SJCRH30 (cell line): ENCODE results near the gene ARCN1. TPM values are rescaled to one million over a fixed set of nuclear protein-coding genes. Genes with fewer than 3 reads are reported as not detected.

Source experiments
- DNase-seq, 2 experiments: peaks; one replicate each; pipeline ENCODE4 v3.0.0-alpha.2; 2015 to 2020
- H3K27ac ChIP-seq: fragments of 250-450 bp; sonication (Bioruptor Pico); 2 replicates; pipeline ENCODE4 v1.5.1; 2020; ENCODE audit warnings: mild to moderate bottlenecking, moderate library complexity
- H3K27me3 ChIP-seq: fragments of 250-450 bp; sonication (Bioruptor Pico); 2 replicates; pipeline ENCODE4 v1.5.1; 2020; ENCODE audit warnings: mild to moderate bottlenecking, moderate library complexity
- H3K36me3 ChIP-seq: fragments of 250-450 bp; sonication (Bioruptor Pico); 2 replicates; pipeline ENCODE4 v1.5.1; 2020; ENCODE audit warnings: mild to moderate bottlenecking, moderate library complexity
- H3K4me1 ChIP-seq: fragments of 250-450 bp; sonication (Bioruptor Pico); 2 replicates; pipeline ENCODE4 v1.5.1; 2020; ENCODE audit warnings: mild to moderate bottlenecking, moderate library complexity
- H3K4me3 ChIP-seq: fragments of 250-450 bp; sonication (Bioruptor Pico); 2 replicates; pipeline ENCODE4 v1.5.1; 2020; ENCODE audit warnings: mild to moderate bottlenecking, moderate library complexity
- H3K9me3 ChIP-seq: fragments of 250-450 bp; sonication (Bioruptor Pico); replicated peaks from 2 replicates; pipeline ENCODE4 v1.5.1; 2020; ENCODE audit warnings: mild to moderate bottlenecking, moderate library complexity
- total RNA-seq: library from RNA; depleted of rRNA; stranded (reverse); fragments of >200 nt; shearing (Covaris generic); gene quantifications from 2 replicates; pipeline ENCODE4 v1.2.3, GENCODE V29; 2014; rRNA removed

Gene ARCN1
- total RNA-seq, 1 experiment from 2014 or later: 143 TPM

GRCh38 chr11:118640332-118641154 lies 68.3 kb downstream of the ARCN1 start:
- Histone ChIP-seq H3K9me3 (no peaks in the 10 kb centered on the region), H3K4me3 (no peak overlapping the region), H3K36me3 (no peaks in the 10 kb centered on the region), H3K27ac (no peak overlapping the region), H3K4me1 (no peaks in the 10 kb centered on the region), H3K27me3 (no peaks in the 10 kb centered on the region)
- no peak for DNase-seq

DNA sequence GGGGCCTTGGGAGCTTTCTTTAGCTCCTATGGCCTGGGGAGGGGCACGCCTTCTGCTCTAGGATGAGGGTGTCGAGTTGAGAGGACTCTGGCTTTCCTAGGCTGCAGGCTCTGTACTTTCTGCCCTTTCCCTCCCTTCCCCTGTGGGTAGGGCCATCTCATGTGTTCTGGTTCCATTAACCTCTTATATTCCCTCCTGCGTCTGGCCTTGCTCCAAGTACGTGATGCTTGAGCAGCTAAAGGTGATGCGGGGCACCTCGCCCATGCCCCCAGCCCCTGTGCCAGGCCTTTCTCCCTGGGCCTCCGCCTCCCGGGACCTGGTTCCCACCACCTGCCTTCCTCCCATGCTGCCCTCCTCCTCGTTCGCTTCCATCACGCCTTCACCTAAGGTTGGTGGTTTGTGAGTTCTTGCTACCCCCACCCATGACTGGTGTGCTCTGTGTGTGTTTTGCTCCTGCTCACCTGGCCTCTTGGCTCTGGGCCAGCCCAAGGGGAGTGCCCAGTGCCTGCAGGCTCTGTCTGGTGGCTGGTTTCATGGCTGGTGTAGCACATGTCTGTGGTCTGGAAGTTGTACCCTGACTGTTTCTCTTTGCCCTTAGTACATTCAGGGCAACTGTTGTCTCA lies 69.3 kb downstream of the ARCN1 start:
- no peak for DNase-seq
- Histone ChIP-seq H3K27me3 (no peaks in the 10 kb centered on the region), H3K4me3 (no peak overlapping the region), H3K36me3 (no peaks in the 10 kb centered on the region), H3K27ac (no peak overlapping the region), H3K9me3 (no peaks in the 10 kb centered on the region), H3K4me1 (no peaks in the 10 kb centered on the region)

- DNase-seq: no peak
- H3K4me1 ChIP-seq: no peaks in the 10 kb centered on the region
- H3K9me3 ChIP-seq: no peaks in the 10 kb centered on the region
- H3K36me3 ChIP-seq: no peaks in the 10 kb centered on the region
- no peak overlapping the region for H3K4me3 ChIP-seq
- H3K27me3 ChIP-seq: no peaks in the 10 kb centered on the region
- H3K27ac ChIP-seq: no peak overlapping the region
Measured at GRCh38 chr11:118643142-118643994, 71.2 kb downstream of the ARCN1 start.

DNA sequence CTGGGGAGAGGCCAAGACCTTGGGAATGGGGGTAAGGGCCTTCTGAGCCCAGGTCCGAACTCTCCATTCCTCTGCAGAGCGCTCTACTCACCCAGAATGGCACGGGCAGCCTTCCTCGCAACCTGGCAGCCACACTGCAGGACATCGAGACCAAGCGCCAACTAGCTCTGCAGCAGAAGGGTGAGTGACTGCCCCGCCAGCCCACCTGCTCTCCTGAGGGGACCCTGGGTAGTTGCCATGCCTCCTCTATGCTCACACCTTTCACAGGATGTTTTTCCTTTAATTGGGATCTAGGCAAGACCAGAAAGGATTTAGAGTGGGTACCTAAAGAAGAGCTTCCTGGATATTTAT lies 71.8 kb downstream of the ARCN1 start:
- Histone ChIP-seq H3K27me3 (no peaks in the 10 kb centered on the region), H3K27ac (no peak overlapping the region), H3K9me3 (no peaks in the 10 kb centered on the region), H3K4me1 (no peaks in the 10 kb centered on the region), H3K4me3 (no peak overlapping the region), H3K36me3 (no peaks in the 10 kb centered on the region)
- DNase-seq: no peak

DNA sequence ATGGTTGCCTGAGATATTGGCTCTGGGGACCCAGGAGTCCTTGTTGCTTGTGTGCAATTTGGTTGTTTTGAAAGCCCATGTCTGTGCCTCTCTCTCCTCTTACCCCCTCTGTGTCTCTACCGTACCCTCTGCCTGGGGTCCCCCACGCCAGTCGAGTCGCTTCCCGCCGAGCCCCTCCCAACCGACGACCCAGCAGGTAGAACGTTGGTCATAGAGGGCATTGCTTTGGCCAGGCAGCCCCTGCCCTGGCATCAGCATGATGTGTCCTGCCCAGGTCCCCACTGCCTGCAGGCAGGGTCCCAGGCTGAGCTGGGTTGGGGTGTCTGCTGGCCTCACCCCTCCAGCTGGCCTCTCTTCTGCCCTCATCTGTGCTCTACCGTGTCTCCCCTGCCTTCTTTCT lies 72.3 kb downstream of the ARCN1 start:
- DNase-seq: no peak
- Histone ChIP-seq H3K4me3 (no peak overlapping the region), H3K27me3 (no peaks in the 10 kb centered on the region), H3K9me3 (no peaks in the 10 kb centered on the region), H3K36me3 (peaks cover under 1% of the 10 kb centered on the region; the same call in 1 of the 2 replicates), H3K27ac (no peak overlapping the region), H3K4me1 (no peaks in the 10 kb centered on the region)

GRCh38 chr11:118645066-118645715 lies 73.0 kb downstream of the ARCN1 start:
- Histone ChIP-seq H3K36me3 (peaks cover 4% of the 10 kb centered on the region; the same call in 1 of the 2 replicates), H3K4me3 (no peak overlapping the region), H3K4me1 (no peaks in the 10 kb centered on the region), H3K27ac (no peak overlapping the region), H3K9me3 (no peaks in the 10 kb centered on the region), H3K27me3 (no peaks in the 10 kb centered on the region)
- DNase-seq: no peak

GRCh38 chr11:118646393-118646792 lies 74.2 kb downstream of the ARCN1 start:
- no peaks in the 10 kb centered on the region for H3K4me1 ChIP-seq
- H3K9me3 ChIP-seq: no peaks in the 10 kb centered on the region
- peaks cover 5% of the 10 kb centered on the region; the same call in 1 of the 2 replicates for H3K36me3 ChIP-seq
- H3K27me3 ChIP-seq: no peaks in the 10 kb centered on the region
- no peak for DNase-seq
- no peak overlapping the region for H3K4me3 ChIP-seq
- H3K27ac ChIP-seq: no peak overlapping the region

GRCh38 chr11:118648291-118648690 lies 76.1 kb downstream of the ARCN1 start:
- Histone ChIP-seq H3K27ac (no peak overlapping the region), H3K27me3 (no peaks in the 10 kb centered on the region), H3K36me3 (peaks cover 5% of the 10 kb centered on the region; the same call in 1 of the 2 replicates), H3K9me3 (no peaks in the 10 kb centered on the region), H3K4me1 (no peaks in the 10 kb centered on the region), H3K4me3 (no peak overlapping the region)
- no peak for DNase-seq

- H3K4me1 ChIP-seq: no peaks in the 10 kb centered on the region
- H3K4me3 ChIP-seq: no peak overlapping the region
- H3K27me3 ChIP-seq: no peaks in the 10 kb centered on the region
- DNase-seq: no peak
- no peak overlapping the region for H3K27ac ChIP-seq
- H3K9me3 ChIP-seq: no peaks in the 10 kb centered on the region
- H3K36me3 ChIP-seq: peaks cover 7% of the 10 kb centered on the region; the same call in 1 of the 2 replicates
Measured at GRCh38 chr11:118649941-118650340, 77.7 kb downstream of the ARCN1 start.

- DNase-seq: no peak
- Histone ChIP-seq H3K4me1 (no peaks in the 10 kb centered on the region), H3K27me3 (no peaks in the 10 kb centered on the region), H3K9me3 (no peaks in the 10 kb centered on the region), H3K27ac (no peak overlapping the region), H3K4me3 (no peak overlapping the region), H3K36me3 (peaks cover 7% of the 10 kb centered on the region; the same call in 1 of the 2 replicates)
Measured at GRCh38 chr11:118650366-118650765, 78.2 kb downstream of the ARCN1 start.

GRCh38 chr11:118651820-118652219 lies 79.6 kb downstream of the ARCN1 start:
- no peak for DNase-seq
- peaks cover 7% of the 10 kb centered on the region; the same call in 1 of the 2 replicates for H3K36me3 ChIP-seq
- no peaks in the 10 kb centered on the region for H3K4me1 ChIP-seq
- H3K9me3 ChIP-seq: no peaks in the 10 kb centered on the region
- H3K27ac ChIP-seq: no peak overlapping the region
- H3K27me3 ChIP-seq: no peaks in the 10 kb centered on the region
- no peak overlapping the region for H3K4me3 ChIP-seq

Other genes with a start within 250 kb of the ARCN1 start
- gene CD3D, start 229.7 kb upstream of the ARCN1 start, total RNA-seq: not detected in 2 replicates
- not detected in 2 replicates for gene CD3G, start 228.1 kb upstream of the ARCN1 start, total RNA-seq
- 32.8 and 34.7 TPM in 2 replicates for gene UBE4A, start 212.8 kb upstream of the ARCN1 start, total RNA-seq
- 165 and 191 TPM in 2 replicates for gene ATP5MG, start 170.8 kb upstream of the ARCN1 start, total RNA-seq
- gene KMT2A, start 135.9 kb upstream of the ARCN1 start, total RNA-seq: 32.3 and 33.2 TPM in 2 replicates
- 0.47 TPM in 1 of 2 replicates, not detected in the other for gene TTC36, start 44.9 kb upstream of the ARCN1 start, total RNA-seq
- 8.5 and 8.7 TPM in 2 replicates for gene TMEM25, start 41.2 kb upstream of the ARCN1 start, total RNA-seq
- 16.0 and 17.2 TPM in 2 replicates for gene IFT46, start 6.5 kb upstream of the ARCN1 start, total RNA-seq
- 19.1 and 21.6 TPM in 2 replicates for gene PHLDB1, start 35.2 kb downstream of the ARCN1 start, total RNA-seq
- not detected in 2 replicates for gene TREH, start 107.2 kb downstream of the ARCN1 start, total RNA-seq
- gene DDX6, start 218.8 kb downstream of the ARCN1 start, total RNA-seq: 80.1 and 81.7 TPM in 2 replicates